Fibroblast of lung (primary cell): ENCODE results near the gene RIN1.

Experiments used
- EZH2 ChIP-seq: IDR thresholded peaks from 2 replicates; pipeline ENCODE4 v1.5.1; 2012; ENCODE audit warnings: low read length, control low read depth, mild to moderate bottlenecking; ENCODE audit errors: missing control alignments
- TF ChIP-seq, protein P1 (sequence below), 2 donors: IDR thresholded peaks in 1 of 2; conservative IDR thresholded peaks in 1 of 2; 1 replicate in 1 of 2; 2 replicates in 1 of 2; pipeline ENCODE4 v1.5.1; 2011 to 2012; ENCODE audit warnings: low read length in 2 of 2, control low read depth in 1 of 2, inconsistent platforms in 1 of 2, low read depth in 1 of 2, mild to moderate bottlenecking in 1 of 2

DNA sequence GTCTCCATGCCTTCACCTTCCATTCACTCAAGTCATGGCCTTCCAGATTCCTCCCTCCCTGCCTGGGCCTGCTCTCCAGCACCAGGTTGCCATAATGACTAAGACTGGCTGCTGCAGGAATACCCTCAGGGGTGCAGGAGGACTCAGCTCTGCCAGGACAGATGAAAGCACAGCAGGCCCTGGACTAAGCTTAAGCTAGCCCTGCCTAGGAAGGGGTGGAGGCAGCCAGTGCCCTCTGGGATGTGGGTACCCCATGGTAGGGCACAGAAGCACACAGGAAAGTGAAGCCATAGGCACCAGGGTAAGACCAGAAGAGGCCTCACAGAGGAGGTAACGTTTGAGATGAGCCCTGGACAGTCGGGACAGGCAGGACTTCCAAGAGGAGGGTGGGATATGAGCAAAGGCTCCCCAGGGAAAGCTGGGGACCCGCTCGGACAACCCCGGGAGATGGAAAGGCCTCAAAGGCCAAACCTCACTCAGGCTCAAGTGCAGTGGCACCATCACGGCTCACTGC is 3.0 kb upstream of the RIN1 start:
- TF ChIP-seq, protein P1, sequence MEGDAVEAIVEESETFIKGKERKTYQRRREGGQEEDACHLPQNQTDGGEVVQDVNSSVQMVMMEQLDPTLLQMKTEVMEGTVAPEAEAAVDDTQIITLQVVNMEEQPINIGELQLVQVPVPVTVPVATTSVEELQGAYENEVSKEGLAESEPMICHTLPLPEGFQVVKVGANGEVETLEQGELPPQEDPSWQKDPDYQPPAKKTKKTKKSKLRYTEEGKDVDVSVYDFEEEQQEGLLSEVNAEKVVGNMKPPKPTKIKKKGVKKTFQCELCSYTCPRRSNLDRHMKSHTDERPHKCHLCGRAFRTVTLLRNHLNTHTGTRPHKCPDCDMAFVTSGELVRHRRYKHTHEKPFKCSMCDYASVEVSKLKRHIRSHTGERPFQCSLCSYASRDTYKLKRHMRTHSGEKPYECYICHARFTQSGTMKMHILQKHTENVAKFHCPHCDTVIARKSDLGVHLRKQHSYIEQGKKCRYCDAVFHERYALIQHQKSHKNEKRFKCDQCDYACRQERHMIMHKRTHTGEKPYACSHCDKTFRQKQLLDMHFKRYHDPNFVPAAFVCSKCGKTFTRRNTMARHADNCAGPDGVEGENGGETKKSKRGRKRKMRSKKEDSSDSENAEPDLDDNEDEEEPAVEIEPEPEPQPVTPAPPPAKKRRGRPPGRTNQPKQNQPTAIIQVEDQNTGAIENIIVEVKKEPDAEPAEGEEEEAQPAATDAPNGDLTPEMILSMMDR (conservative IDR thresholded peaks at IDR 0.05 in 1 of 2, IDR thresholded peaks at IDR 0.05 in 1 of 2; ENCODE audit: low read depth in 1 of 2, low read length in 2 of 2), result no peak
- no peak for TF ChIP-seq EZH2
